Activated T-helper 9 cell treated with anti-CD3 and anti-CD28 coated beads, Interleukin-2, amount 50 U/mL, for 16 hours (primary cell): Measurements from ENCODE around the gene RFK.
"Not testable (repeated sequence)": the region's sequence is repeated elsewhere in the genome, so short reads cannot be mapped to it uniquely, and the experiment has no call there.

ENCODE experiments used
- DNase-seq: peaks from one replicate; pipeline ENCODE4 v3.0.0-alpha.2; 2020; ENCODE audit warnings: low read depth

RFK gene

GRCh38 chr9:76370396-76371023, 23.7 kb downstream of the RFK start:
- DNase-seq: no peak

GRCh38 chr9:76369583-76369982, 24.6 kb downstream of the RFK start:
- no peak for DNase-seq

GRCh38 chr9:76366275-76366674, 28.0 kb downstream of the RFK start:
- no peak for DNase-seq

- no peak for DNase-seq
Measured at GRCh38 chr9:76365028-76365427, 29.2 kb downstream of the RFK start.

- DNase-seq: no peak
Measured at GRCh38 chr9:76363032-76363395, 31.2 kb downstream of the RFK start.

- DNase-seq: not testable (repeated sequence)
Measured at GRCh38 chr9:76362332-76363031, 31.7 kb downstream of the RFK start.

GRCh38 chr9:76359766-76360165, 34.5 kb downstream of the RFK start:
- no peak for DNase-seq

GRCh38 chr9:76359365-76359764, 34.9 kb downstream of the RFK start:
- DNase-seq: no peak

- DNase-seq: no peak
Measured at GRCh38 chr9:76358628-76359280, 35.5 kb downstream of the RFK start.

GRCh38 chr9:76357555-76357954, 36.7 kb downstream of the RFK start:
- DNase-seq: no peak

- no peak for DNase-seq
Measured at GRCh38 chr9:76355886-76356285, 38.3 kb downstream of the RFK start.

- no peak for DNase-seq
Measured at GRCh38 chr9:76354221-76354620, 40.0 kb downstream of the RFK start.

GRCh38 chr9:76353280-76353679, 40.9 kb downstream of the RFK start:
- no peak for DNase-seq

GRCh38 chr9:76352026-76352620, 42.1 kb downstream of the RFK start:
- DNase-seq: no peak

- DNase-seq: no peak
Measured at GRCh38 chr9:76351006-76351405, 43.2 kb downstream of the RFK start.

GRCh38 chr9:76349865-76350264, 44.4 kb downstream of the RFK start:
- no peak for DNase-seq

GRCh38 chr9:76342858-76343257, 51.4 kb downstream of the RFK start:
- DNase-seq: no peak

GRCh38 chr9:76342201-76342600, 52.0 kb downstream of the RFK start:
- DNase-seq: no peak

GRCh38 chr9:76341616-76342015, 52.6 kb downstream of the RFK start:
- no peak for DNase-seq

GRCh38 chr9:76338418-76338817, 55.8 kb downstream of the RFK start:
- DNase-seq: no peak

GRCh38 chr9:76336027-76336426, 58.2 kb downstream of the RFK start:
- no peak for DNase-seq
